GM19328 (cell line): ENCODE results near the gene NEIL3.

Experiments used
- ATAC-seq: cut with Tn5 transposase; IDR thresholded peaks from one replicate; pipeline ENCODE4 v1.9.1; 2021; ENCODE audit warnings: mild to moderate bottlenecking, moderate library complexity; ENCODE audit not compliant: unreplicated experiment

NEIL3 gene

GRCh38 chr4:177405508-177405907 is 95.8 kb downstream of the NEIL3 start:
- ATAC-seq, result no peak

GRCh38 chr4:177408023-177408422 is 98.3 kb downstream of the NEIL3 start:
- ATAC-seq, result no peak

DNA sequence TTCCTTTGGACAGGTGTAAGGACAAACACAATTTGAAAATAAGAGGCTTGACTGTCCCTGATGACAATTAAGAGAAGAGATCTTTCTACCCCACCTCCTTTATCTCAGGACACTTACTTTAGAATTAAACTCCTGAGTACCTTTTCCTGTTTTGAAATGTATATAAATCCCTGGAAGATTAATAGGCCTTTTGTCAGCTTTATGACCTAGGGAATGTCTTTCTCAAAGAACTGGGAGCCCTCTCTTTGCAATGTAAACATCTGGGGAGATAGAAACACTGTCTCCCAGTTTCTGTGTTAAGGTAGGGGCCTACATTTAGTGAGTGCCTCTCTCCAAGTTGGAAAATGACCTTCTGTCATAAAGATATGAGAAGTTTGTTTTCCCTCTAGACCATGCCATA is 100.9 kb downstream of the NEIL3 start:
- no peak for ATAC-seq

GRCh38 chr4:177411996-177412395 is 102.3 kb downstream of the NEIL3 start:
- ATAC-seq, result no peak
